Endodermal cell (in vitro differentiated cells): Measurements from ENCODE around the gene FAF1. TPM values are rescaled to one million over a fixed set of nuclear protein-coding genes. Genes with fewer than 3 reads are reported as not detected.
"Not testable (repeated sequence)": the region's sequence is repeated elsewhere in the genome, so short reads cannot be mapped to it uniquely, and the experiment has no call there.

Experiments used
- DNase-seq: peaks from one replicate; pipeline ENCODE4 v3.0.0-alpha.2; 2017
- H3K27ac ChIP-seq: 2 replicates; pipeline ENCODE4 v1.5.1; 2013; ENCODE audit warnings: mild to moderate bottlenecking, low read depth, low read length, moderate library complexity
- H3K27me3 ChIP-seq: 2 replicates; pipeline ENCODE4 v1.6.1; 2013; ENCODE audit warnings: mild to moderate bottlenecking, low read length, moderate library complexity; ENCODE audit not compliant: insufficient read depth, control insufficient read depth, poor library complexity, severe bottlenecking
- H3K36me3 ChIP-seq: 2 replicates; pipeline ENCODE4 v1.7.0; 2013; ENCODE audit warnings: mild to moderate bottlenecking, low read length, moderate library complexity; ENCODE audit not compliant: control insufficient read depth, insufficient read depth
- H3K4me1 ChIP-seq: one replicate; pipeline ENCODE4 v1.7.0; 2013; ENCODE audit warnings: low read length; ENCODE audit not compliant: control insufficient read depth, insufficient read depth
- H3K4me3 ChIP-seq: 2 replicates; pipeline ENCODE4 v1.5.1; 2013; ENCODE audit warnings: mild to moderate bottlenecking, low read length, moderate library complexity
- H3K9ac ChIP-seq: 2 replicates; pipeline ENCODE4 v1.6.1; 2013; ENCODE audit warnings: mild to moderate bottlenecking, low read length, moderate library complexity; ENCODE audit not compliant: poor library complexity, severe bottlenecking; ENCODE audit errors: extremely low read depth
- H3K9me3 ChIP-seq: 2 replicates; pipeline ENCODE4 v1.6.1; 2013; ENCODE audit warnings: mild to moderate bottlenecking, low read length, moderate library complexity; ENCODE audit not compliant: control insufficient read depth
- H3K27ac Mint-ChIP-seq: 2 replicates; pipeline ENCODE4 v1.8.0; 2020; ENCODE audit warnings: mixed read lengths
- H3K27me3 Mint-ChIP-seq: 2 replicates; pipeline ENCODE4 v1.8.0; 2021; ENCODE audit warnings: mild to moderate bottlenecking, mixed read lengths; ENCODE audit not compliant: insufficient read depth
- H3K36me3 Mint-ChIP-seq: 2 replicates; pipeline ENCODE4 v1.8.0; 2020; ENCODE audit warnings: low read depth, mixed read lengths
- H3K4me1 Mint-ChIP-seq: 2 replicates; pipeline ENCODE4 v1.8.0; 2020; ENCODE audit warnings: mixed read lengths
- H3K4me3 Mint-ChIP-seq: 2 replicates; pipeline ENCODE4 v1.8.0; 2020; ENCODE audit warnings: mild to moderate bottlenecking, moderate library complexity, mixed read lengths
- H3K9me3 Mint-ChIP-seq: 2 replicates; pipeline ENCODE4 v1.8.0; 2020; ENCODE audit warnings: mild to moderate bottlenecking, mixed read lengths
- WGBS, 2 experiments: methylation state at CpG; one replicate each; pipeline versions ENCODE4 v1.1.5 to v1.1.7; 2013; ENCODE audit warnings: missing lambda C conversion rate in 2 of 2, mixed read lengths in 1 of 2; ENCODE audit not compliant: insufficient coverage in 1 of 2, insufficient read length in 1 of 2; 5-methylcytosine and 5-hydroxymethylcytosine counted together
- total RNA-seq, 2 donors: library from RNA; stranded (reverse); fragmentation: NEBNext Ultra II Directional in 1 of 2; extraction: Animal tissue kit (Norgen Biotek cat#: 25700) in 1 of 2; gene quantifications; 2 replicates in 1 of 2; 3 replicates in 1 of 2; pipeline ENCODE4 v1.2.1, GENCODE V29; 2021
- TF ChIP-seq, protein P1 (sequence below): fragments of 200-600 bp; sonication (generic); conservative IDR thresholded peaks from 2 replicates; pipeline ENCODE4 v1.5.0; 2021; ENCODE audit warnings: antibody characterized with exemption, mild to moderate bottlenecking

The FAF1 gene
- total RNA-seq, 2 donors from 2014 or later = 76.4 to 94.4 TPM

DNA sequence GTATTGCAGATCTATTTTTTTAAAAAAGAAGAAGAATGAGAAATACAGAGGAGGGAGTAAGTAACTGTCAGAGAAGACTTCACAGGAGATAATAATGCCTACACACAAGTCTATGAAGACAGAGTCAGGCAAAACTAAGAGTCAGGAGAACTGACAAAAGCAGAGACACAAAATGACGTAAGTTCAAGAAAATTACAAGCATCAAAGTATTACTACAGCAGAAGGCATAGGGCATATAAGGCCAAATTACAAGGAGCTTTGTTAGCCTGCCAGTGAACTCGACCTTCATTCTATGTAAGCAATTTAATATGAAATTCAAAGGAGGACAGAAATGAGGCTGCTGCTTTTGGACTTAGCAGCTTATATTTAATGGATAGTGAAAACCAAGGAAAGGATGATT lies 23.7 kb downstream of the FAF1 start:
- Mint-ChIP-seq H3K36me3 (peaks cover 18% of the 10 kb centered on the region), H3K27me3 (no peaks in the 10 kb centered on the region), H3K4me1 (peaks cover 17% of the 10 kb centered on the region), H3K4me3 (no peak overlapping the region), H3K9me3 (peaks cover 7% of the 10 kb centered on the region), H3K27ac (no peak overlapping the region)
- WGBS, 2 experiments = 90 to 92% methylated on average over 2 of the region's 2 CpGs
- Histone ChIP-seq H3K27me3 (no peaks in the 10 kb centered on the region), H3K9me3 (peaks cover 32% of the 10 kb centered on the region), H3K9ac (no peak overlapping the region), H3K4me3 (no peak overlapping the region), H3K27ac (no peak overlapping the region), H3K4me1 (peaks cover 3% of the 10 kb centered on the region), H3K36me3 (peaks cover 19% of the 10 kb centered on the region)
- DNase-seq = no peak
- TF ChIP-seq, protein P1, sequence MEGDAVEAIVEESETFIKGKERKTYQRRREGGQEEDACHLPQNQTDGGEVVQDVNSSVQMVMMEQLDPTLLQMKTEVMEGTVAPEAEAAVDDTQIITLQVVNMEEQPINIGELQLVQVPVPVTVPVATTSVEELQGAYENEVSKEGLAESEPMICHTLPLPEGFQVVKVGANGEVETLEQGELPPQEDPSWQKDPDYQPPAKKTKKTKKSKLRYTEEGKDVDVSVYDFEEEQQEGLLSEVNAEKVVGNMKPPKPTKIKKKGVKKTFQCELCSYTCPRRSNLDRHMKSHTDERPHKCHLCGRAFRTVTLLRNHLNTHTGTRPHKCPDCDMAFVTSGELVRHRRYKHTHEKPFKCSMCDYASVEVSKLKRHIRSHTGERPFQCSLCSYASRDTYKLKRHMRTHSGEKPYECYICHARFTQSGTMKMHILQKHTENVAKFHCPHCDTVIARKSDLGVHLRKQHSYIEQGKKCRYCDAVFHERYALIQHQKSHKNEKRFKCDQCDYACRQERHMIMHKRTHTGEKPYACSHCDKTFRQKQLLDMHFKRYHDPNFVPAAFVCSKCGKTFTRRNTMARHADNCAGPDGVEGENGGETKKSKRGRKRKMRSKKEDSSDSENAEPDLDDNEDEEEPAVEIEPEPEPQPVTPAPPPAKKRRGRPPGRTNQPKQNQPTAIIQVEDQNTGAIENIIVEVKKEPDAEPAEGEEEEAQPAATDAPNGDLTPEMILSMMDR = no peak

- Histone ChIP-seq H3K36me3 (peaks cover 19% of the 10 kb centered on the region), H3K9me3 (peaks cover 38% of the 10 kb centered on the region)
- not testable (repeated sequence) for H3K4me1 ChIP-seq, DNase-seq, H3K9ac ChIP-seq, H3K27ac ChIP-seq, H3K4me3 Mint-ChIP-seq, H3K27me3 ChIP-seq, H3K27ac Mint-ChIP-seq, H3K27me3 Mint-ChIP-seq, H3K4me3 ChIP-seq
- WGBS, 2 experiments = 50 to 95% methylated on average over 1 to 2 of the region's 2 CpGs
- peaks cover 21% of the 10 kb centered on the region for H3K36me3 Mint-ChIP-seq
- peaks cover 10% of the 10 kb centered on the region for H3K9me3 Mint-ChIP-seq
- H3K4me1 Mint-ChIP-seq = peaks cover 19% of the 10 kb centered on the region
Observed at GRCh38 chr1:50935276-50935675, 24.8 kb downstream of the FAF1 start.

DNA sequence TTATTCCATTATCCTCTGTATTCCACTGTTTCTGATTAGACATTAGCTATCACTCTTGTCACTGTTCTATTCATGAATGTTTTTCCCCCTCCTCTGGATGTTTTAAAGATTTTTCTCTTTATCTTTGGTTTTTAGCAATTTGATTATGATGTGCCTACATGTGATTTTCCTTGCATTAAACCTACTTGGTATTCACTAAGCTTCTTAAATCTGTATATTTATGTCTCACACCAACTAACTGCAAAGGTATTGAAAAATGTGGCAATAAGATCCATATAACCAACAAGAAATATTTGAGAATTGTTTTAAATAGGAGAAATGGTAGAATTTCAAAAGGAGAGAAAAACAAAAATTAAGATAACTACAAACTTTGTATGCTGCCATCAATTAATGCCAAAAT lies 25.2 kb downstream of the FAF1 start:
- TF ChIP-seq, protein P1 = no peak
- Histone ChIP-seq H3K4me3 (no peak overlapping the region), H3K27ac (no peak overlapping the region), H3K27me3 (no peaks in the 10 kb centered on the region), H3K9me3 (peaks cover 38% of the 10 kb centered on the region), H3K36me3 (peaks cover 19% of the 10 kb centered on the region), H3K9ac (no peak overlapping the region), H3K4me1 (peaks cover 3% of the 10 kb centered on the region)
- DNase-seq = no peak
- peaks cover 21% of the 10 kb centered on the region for H3K36me3 Mint-ChIP-seq
- H3K27ac Mint-ChIP-seq = no peak overlapping the region
- H3K27me3 Mint-ChIP-seq = no peaks in the 10 kb centered on the region
- peaks cover 10% of the 10 kb centered on the region for H3K9me3 Mint-ChIP-seq
- H3K4me3 Mint-ChIP-seq = no peak overlapping the region
- peaks cover 23% of the 10 kb centered on the region for H3K4me1 Mint-ChIP-seq

GRCh38 chr1:50933770-50934169 lies 26.3 kb downstream of the FAF1 start:
- WGBS, 2 experiments = 93 to 94% methylated on average over 3 of the region's 3 CpGs
- peaks cover 38% of the 10 kb centered on the region for H3K9me3 ChIP-seq
- not testable (repeated sequence) for H3K27ac ChIP-seq, H3K27me3 ChIP-seq, H3K4me1 ChIP-seq, DNase-seq, H3K27me3 Mint-ChIP-seq, H3K27ac Mint-ChIP-seq, H3K9ac ChIP-seq, H3K4me3 ChIP-seq, H3K4me3 Mint-ChIP-seq
- peaks cover 23% of the 10 kb centered on the region for H3K4me1 Mint-ChIP-seq
- peaks cover 21% of the 10 kb centered on the region for H3K36me3 Mint-ChIP-seq
- H3K36me3 ChIP-seq = peaks cover 19% of the 10 kb centered on the region
- peaks cover 10% of the 10 kb centered on the region for H3K9me3 Mint-ChIP-seq

DNA sequence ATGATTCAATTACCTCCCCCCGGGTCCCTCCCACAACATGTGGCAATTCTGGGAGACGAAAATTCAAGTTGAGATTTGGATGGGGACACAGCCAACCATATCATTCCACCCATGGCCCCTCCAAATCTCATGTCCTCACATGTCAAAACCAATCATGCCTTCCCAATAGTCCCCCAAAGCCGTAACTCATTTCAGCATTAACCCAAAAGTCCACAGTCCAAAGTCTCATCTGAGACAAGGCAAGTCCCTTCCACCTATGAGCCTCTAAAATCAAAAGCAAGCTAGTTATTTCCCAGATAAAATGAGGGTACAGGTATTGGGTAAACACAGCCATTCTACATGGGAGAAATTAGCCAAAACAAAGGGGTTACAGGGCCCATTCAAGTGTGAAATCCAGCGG lies 28.0 kb downstream of the FAF1 start:
- not testable (repeated sequence) for H3K27me3 Mint-ChIP-seq, H3K4me3 Mint-ChIP-seq, H3K4me1 ChIP-seq, H3K27me3 ChIP-seq, H3K4me3 ChIP-seq, DNase-seq, H3K27ac ChIP-seq, H3K9ac ChIP-seq
- 88 to 96% methylated on average over 3 to 4 of the region's 4 CpGs for WGBS, 2 experiments
- H3K27ac Mint-ChIP-seq = peak overlapping the region; percentile 31
- peaks cover 10% of the 10 kb centered on the region for H3K9me3 Mint-ChIP-seq
- peaks cover 23% of the 10 kb centered on the region for H3K4me1 Mint-ChIP-seq
- peaks cover 38% of the 10 kb centered on the region for H3K9me3 ChIP-seq
- H3K36me3 ChIP-seq = peaks cover 24% of the 10 kb centered on the region
- peaks cover 27% of the 10 kb centered on the region for H3K36me3 Mint-ChIP-seq
